C4-2B (cell line): Measurements from ENCODE around the gene SUPT20HL2.

ENCODE experiments used
- H3K27ac ChIP-seq: fragments of 450-650 bp; 2 replicates; pipeline ENCODE4 v1.5.1; 2017
- CTCF ChIP-seq: fragments of 450-650 bp; conservative IDR thresholded peaks from 2 replicates; pipeline ENCODE4 v1.5.1; 2017; ENCODE audit warnings: mild to moderate bottlenecking
- ZFX ChIP-seq: fragments of 450-650 bp; IDR thresholded peaks from 2 replicates; pipeline ENCODE4 v1.6.1; 2017

The SUPT20HL2 gene

GRCh38 chrX:24283127-24283794 lies 30.6 kb downstream of the SUPT20HL2 start:
- TF ChIP-seq CTCF: no peak
- no peak for TF ChIP-seq ZFX
- H3K27ac ChIP-seq: no peak overlapping the region

GRCh38 chrX:24282381-24283126 lies 31.3 kb downstream of the SUPT20HL2 start:
- no peak overlapping the region for H3K27ac ChIP-seq
- TF ChIP-seq CTCF (no peak), ZFX (no peak)

- TF ChIP-seq ZFX (no peak), CTCF (no peak)
- H3K27ac ChIP-seq: no peak overlapping the region
Measured at GRCh38 chrX:24277405-24277804, 36.5 kb downstream of the SUPT20HL2 start.

GRCh38 chrX:24276015-24276414 lies 37.9 kb downstream of the SUPT20HL2 start:
- TF ChIP-seq ZFX (no peak), CTCF (no peak)
- no peak overlapping the region for H3K27ac ChIP-seq

GRCh38 chrX:24271262-24271661 lies 42.6 kb downstream of the SUPT20HL2 start:
- H3K27ac ChIP-seq: no peak overlapping the region
- no peak for TF ChIP-seq CTCF

- TF ChIP-seq CTCF: no peak
- TF ChIP-seq ZFX: no peak
- no peak overlapping the region for H3K27ac ChIP-seq
Measured at GRCh38 chrX:24268786-24269185, 45.1 kb downstream of the SUPT20HL2 start.

- TF ChIP-seq ZFX (no peak), CTCF (no peak)
- no peak overlapping the region for H3K27ac ChIP-seq
Measured at GRCh38 chrX:24266996-24267395, 46.9 kb downstream of the SUPT20HL2 start.
